ENCODE measurements around the gene RRP8. TPM values are rescaled to one million over a fixed set of nuclear protein-coding genes. Genes with fewer than 3 reads are reported as not detected.

Gene RRP8
- total and polyA plus RNA-seq, 9 of the 15 experiments (the other 6 are each of a cell fraction or from before 2014, with no cell fraction given) = 5.7 to 47.3 (median 32.6) TPM

- Histone ChIP-seq H3K4me3 (no peak overlapping the region), H3K27me3 (ENCODE audit: control insufficient read depth in 2 of 2, insufficient read depth in 2 of 2, low read length in 2 of 2) (no peaks in the 10 kb centered on the region), H3K36me3 (ENCODE audit: control insufficient read depth, insufficient read depth, low read length) (no peaks in the 10 kb centered on the region), H4K20me1 (replicated peaks; ENCODE audit: control insufficient read depth, insufficient read depth, low read length) (no peaks in the 10 kb centered on the region), H3K4me1 (replicated peaks in 1 of 2; ENCODE audit: control insufficient read depth in 2 of 2, insufficient read depth in 2 of 2, low read length in 2 of 2) (no peaks in the 10 kb centered on the region), H2AFZ (ENCODE audit: low read depth, low read length) (no peak overlapping the region), H3K9me3 (replicated peaks; ENCODE audit: control insufficient read depth, insufficient read depth, low read depth, low read length) (no peaks in the 10 kb centered on the region), H3K27ac (ENCODE audit: extremely low read depth, low read depth, low read length) (no peak overlapping the region), H3K4me2 (ENCODE audit: insufficient read depth, low read length) (no peak overlapping the region), H3K9me1 (ENCODE audit: control insufficient read depth, insufficient read depth, low read length) (no peaks in the 10 kb centered on the region), H3K9ac (ENCODE audit: insufficient read depth in 1 of 2, low read depth in 2 of 2, low read length in 2 of 2) (no peak overlapping the region), H3K79me2 (ENCODE audit: control insufficient read depth, insufficient read depth, low read length) (no peaks in the 10 kb centered on the region)
- DNase-seq (ENCODE audit: extremely low read depth in 1 of 4, low spot score in 3 of 4) (no peak), FAIRE-seq (no peak), ATAC-seq (no peak)
- 84% methylated on average over 14 of the region's 14 CpGs for WGBS (ENCODE audit: insufficient coverage, low coverage, missing lambda C conversion rate)
- CTCF ChIA-PET (ENCODE audit: low intra/inter-chr PET ratio) = no interaction called here
- intact Hi-C loops (cut with micrococcal nuclease) = no loop called here
- POLR2A ChIA-PET = interaction anchor here (1.3 kb wide), 1 partner anchor 23 kb away, joined by 3 read pairs; no protein-coding TSS in a partner anchor
- BruUV-seq (replicated peaks) = no TSS peak
- in situ Hi-C loops (cut with MboI) = no loop called here
- TF ChIP-seq KAT7 (CRISPR knock-in tag; IDR thresholded peaks at IDR 0.05; ENCODE audit: borderline replicate concordance) (no peak), ZFP30 (CRISPR knock-in tag; IDR thresholded peaks at IDR 0.05; ENCODE audit: borderline replicate concordance) (no peak), SIN3A (IDR thresholded peaks at IDR 0.05; ENCODE audit: borderline replicate concordance in 2 of 2, control insufficient read depth in 1 of 2, low read depth in 2 of 2, low read length in 2 of 2) (no peak), AFF4 (CRISPR knock-in tag; IDR thresholded peaks at IDR 0.05) (no peak), HNRNPUL1 (IDR thresholded peaks at IDR 0.05; ENCODE audit: low read length) (no peak), ARNT (IDR thresholded peaks at IDR 0.05) (no peak), TCF3 (CRISPR knock-in tag; IDR thresholded peaks at IDR 0.05) (no peak), NEUROD1 (IDR thresholded peaks at IDR 0.05; ENCODE audit: borderline replicate concordance, low read depth, low read length, partially characterized antibody) (no peak), ZNF668 (CRISPR knock-in tag; IDR thresholded peaks at IDR 0.05) (no peak)
Measured at GRCh38 chr11:6545917-6546605, 57.4 kb downstream of the RRP8 start.

Data from K562 (cell line).